Measurements from ENCODE around the gene PCGF2. TPM values are rescaled to one million over a fixed set of nuclear protein-coding genes. Genes with fewer than 3 reads are reported as not detected.
A peak's percentile ranks its signal among the peaks of the same experiment; 100 is the strongest.

Gene PCGF2
- total RNA-seq, 2 donors from 2014 or later: 51.3 to 53.9 TPM

DNA sequence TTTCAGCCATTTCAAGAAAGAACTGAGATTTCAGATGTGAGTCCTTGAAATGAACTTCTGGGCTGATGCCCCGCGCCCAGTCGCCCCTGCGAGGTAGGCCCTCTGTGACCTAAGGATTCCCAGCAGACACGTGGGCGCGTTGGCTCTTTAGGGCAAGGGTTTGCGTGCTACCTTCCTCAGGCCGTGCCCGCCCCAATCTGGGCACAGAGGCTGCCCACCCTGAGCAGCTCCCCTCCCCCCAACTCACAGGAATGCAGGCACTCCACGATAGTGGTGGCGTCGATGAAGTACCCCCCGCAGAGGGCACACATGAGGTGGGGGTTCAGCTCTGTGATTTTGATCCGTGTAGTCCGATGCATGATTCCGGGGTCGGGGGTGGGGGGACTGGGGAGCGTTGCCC, 8.1 kb downstream of the PCGF2 start:
- intact Hi-C loops (cut with DNase I): no loop called here
- DNase-seq (ENCODE audit: low spot score): no peak

- intact Hi-C loops (cut with DNase I): loop anchor here in 1 of 2 donors (5.0 kb wide), 1 partner anchor 62 kb away; no protein-coding TSS in a partner anchor
Observed at GRCh38 chr17:38739305-38739704, 8.8 kb downstream of the PCGF2 start.

GRCh38 chr17:38738686-38739085, 9.4 kb downstream of the PCGF2 start:
- no peak for DNase-seq (ENCODE audit: low spot score)
- intact Hi-C loops (cut with DNase I): loop anchor here in 1 of 2 donors (5.0 kb wide), 1 partner anchor 61 kb away; no protein-coding TSS in a partner anchor

More at GRCh38 chr17:38739305-38739704, 8.8 kb downstream of the PCGF2 start:
- DNase-seq (ENCODE audit: low spot score): no peak

DNA sequence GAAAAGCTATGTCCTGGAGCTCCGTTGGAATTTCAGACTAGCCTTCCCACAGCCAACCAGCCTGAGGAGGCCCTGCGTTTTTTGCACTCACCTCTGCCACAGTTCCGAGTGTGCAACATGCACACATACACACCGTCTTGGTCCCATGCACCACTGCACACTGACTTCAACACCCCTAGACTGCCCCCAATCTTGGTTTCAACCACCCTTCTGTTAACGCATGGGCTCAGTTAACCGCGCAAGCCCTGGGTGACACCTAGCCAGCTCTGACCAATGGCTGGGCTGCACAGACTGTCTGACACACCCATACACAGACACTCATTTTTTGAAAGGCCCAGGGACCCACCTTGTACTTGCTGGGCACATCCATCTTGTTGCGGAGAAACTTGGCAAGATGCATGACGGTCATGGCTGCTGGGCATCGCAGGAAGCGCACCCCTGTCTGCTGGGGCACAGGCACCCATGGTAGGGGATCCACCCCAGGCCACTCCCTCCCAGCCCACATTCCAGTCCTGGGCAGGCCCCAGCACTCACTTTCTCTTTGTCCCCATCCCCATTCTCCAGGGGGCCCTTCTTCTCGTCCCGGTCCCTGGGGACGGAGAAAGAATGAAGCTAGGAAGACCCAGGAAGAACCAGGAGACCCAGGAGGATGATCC, 10.0 kb downstream of the PCGF2 start:
- intact Hi-C loops (cut with DNase I): loop anchor here in 1 of 2 donors (5.0 kb wide), 1 partner anchor 61 kb away; no protein-coding TSS in a partner anchor
- no peak for DNase-seq (ENCODE audit: low spot score)

GRCh38 chr17:38735161-38735997, 12.8 kb downstream of the PCGF2 start:
- peak; percentile 92 for DNase-seq (ENCODE audit: low spot score)
- intact Hi-C loops (cut with DNase I): loop anchor here in 1 of 2 donors (5.0 kb wide), 1 partner anchor 58 kb away; no protein-coding TSS in a partner anchor

DNA sequence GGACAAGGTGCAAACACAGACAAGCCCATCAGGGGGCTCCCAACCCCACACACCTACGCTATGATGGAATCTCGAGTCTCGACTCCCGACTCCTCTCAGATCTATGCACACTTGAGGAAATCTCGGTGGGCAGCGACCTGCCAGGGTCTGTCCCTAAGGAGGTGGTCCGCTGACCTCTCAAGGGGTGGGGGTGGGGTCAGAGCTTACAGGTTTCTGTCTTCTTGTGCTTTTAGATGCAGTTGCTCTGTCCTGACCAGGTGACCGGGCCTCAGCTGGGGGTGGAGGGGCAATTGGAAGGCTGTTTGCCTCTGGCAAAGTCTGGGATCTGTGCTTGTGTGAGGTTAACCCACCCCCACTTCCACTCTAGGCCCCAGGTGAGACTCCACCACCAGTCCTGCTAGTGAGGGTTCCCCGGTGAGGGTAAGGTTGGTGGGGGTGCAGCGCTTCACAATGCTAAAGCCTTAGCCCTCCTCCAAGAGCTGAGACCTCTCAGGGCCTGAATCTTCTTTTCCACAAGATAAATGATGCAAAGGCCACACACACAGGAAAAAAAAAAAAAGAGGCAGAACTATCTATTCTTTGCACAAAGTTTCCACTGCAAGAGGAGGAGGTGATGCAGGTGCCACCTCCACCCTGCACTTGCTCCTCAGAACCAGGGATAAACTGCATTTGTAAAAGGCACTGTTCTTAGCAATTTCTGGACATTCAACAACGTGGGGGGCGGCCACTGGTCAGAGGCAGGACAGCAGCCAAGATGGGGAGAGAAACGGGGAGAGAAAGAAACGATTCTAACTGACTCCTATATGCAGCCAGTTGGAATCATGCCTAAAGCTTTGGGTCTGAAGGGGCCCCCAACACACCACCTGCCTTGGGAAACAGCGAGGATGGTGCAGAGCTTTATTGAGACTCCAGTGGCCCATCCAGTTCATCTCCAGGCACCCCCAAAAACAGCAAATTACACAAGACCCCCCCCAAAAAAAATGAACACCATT, 13.9 kb downstream of the PCGF2 start:
- intact Hi-C loops (cut with DNase I): loop anchor here in 1 of 2 donors (5.0 kb wide), 1 partner anchor 57 kb away; no protein-coding TSS in a partner anchor
- no peak for DNase-seq (ENCODE audit: low spot score)

GRCh38 chr17:38733282-38733981, 14.7 kb downstream of the PCGF2 start:
- no peak for DNase-seq (ENCODE audit: low spot score)
- intact Hi-C loops (cut with DNase I): loop anchor here in 1 of 2 donors (5.0 kb wide), 1 partner anchor 56 kb away; no protein-coding TSS in a partner anchor

DNA sequence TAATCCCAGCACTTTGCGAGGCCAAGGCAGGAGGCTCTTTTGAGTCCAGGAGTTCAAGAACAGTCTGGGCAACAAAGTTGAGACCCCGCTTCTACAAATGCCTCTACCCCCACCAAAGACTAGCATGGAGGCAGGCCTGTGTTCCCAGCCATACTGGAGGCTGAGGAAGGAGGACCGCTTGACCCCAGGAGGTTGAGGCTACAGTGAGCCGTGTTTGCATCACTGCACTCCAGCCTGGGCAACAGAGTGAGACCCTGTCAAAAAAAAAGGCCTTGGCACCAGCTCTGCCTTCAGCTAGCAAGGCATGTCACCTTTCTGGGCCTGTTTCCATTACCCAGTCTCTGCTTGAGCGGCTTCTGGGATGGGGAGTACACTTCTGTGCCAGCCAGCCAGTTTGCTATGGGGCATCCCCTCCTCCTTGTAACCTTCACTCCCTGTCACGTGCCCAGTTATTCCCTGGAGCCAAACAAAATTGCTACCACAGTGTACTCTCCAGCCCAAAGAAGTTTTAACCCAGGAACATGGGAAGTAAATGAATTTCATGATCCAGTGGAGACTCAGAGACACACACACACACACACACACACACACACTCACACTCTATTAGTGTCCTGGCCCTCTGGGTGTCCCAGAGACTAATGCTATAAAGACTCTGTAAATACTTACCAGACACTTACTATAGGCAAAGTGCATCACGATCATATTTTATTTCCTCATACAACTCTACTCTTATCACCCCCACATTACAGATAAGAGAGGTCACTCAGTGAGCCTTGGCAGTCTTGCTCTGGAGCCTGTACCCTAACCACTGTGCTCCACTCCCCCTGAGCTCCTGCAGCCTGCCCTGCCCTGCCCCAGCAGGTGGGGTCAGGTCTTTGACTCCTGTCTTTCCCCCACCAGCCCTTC, 15.5 kb downstream of the PCGF2 start:
- intact Hi-C loops (cut with DNase I): loop anchor here in 1 of 2 donors (5.0 kb wide), 1 partner anchor 55 kb away; no protein-coding TSS in a partner anchor
- no peak for DNase-seq (ENCODE audit: low spot score)

DNA sequence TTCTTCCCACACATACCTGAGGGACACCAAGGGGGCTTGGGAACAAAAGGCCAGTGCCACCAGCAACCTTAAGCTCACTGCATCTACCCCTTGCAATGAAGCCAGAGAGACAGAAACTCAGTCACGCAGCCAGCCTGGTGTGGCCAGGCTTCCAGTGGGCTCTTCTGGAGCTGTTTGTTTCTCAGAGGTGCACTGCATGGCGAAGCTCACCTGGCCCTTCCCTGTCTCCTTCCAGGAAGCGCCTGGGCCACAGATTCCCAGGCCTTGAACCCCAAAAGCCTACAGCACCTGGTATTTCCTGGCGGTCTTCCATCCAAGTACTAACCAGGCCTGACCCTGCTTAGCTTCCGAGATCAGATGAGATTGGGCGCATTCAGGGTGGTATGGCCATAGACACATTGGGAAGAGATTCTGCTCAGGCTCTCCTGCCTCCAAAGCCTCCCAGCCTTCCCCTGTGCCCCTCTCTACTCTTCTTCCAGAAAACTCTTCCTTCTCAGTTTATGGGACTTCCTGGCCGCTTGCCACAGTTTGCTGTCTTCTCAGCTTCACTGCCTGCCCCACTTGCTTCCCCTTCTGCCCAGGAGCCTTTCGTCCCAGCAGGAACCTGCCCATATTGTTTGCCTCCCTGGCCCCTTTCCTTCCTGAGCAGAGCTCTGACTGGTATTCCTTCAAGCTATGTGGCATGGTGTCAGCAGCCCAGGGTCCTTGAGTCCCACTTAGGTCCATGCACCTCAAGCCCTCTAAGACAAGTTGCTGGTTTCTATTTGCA, 16.4 kb downstream of the PCGF2 start:
- intact Hi-C loops (cut with DNase I): loop anchor here in 1 of 2 donors (5.0 kb wide), 1 partner anchor 54 kb away; no protein-coding TSS in a partner anchor
- DNase-seq (ENCODE audit: low spot score): no peak

GRCh38 chr17:38730526-38731379, 17.4 kb downstream of the PCGF2 start:
- intact Hi-C loops (cut with DNase I): loop anchor here in 1 of 2 donors (5.0 kb wide), 1 partner anchor 53 kb away; no protein-coding TSS in a partner anchor
- peak; percentile 90 for DNase-seq (ENCODE audit: low spot score)

GRCh38 chr17:38729886-38730525, 18.1 kb downstream of the PCGF2 start, which contains the start of gene CISD3:
CISD3 (plus strand) TSS chr17:38730341; CDS start chr17:38730359, 18 bp downstream.
- DNase-seq (ENCODE audit: low spot score): peak; percentile 95
- intact Hi-C loops (cut with DNase I): loop anchor here in 1 of 2 donors (5.0 kb wide), 1 partner anchor 53 kb away; no protein-coding TSS in a partner anchor

- intact Hi-C loops (cut with DNase I): no loop called here
Observed at GRCh38 chr17:38729368-38729885, 18.7 kb downstream of the PCGF2 start.

GRCh38 chr17:38728290-38728831, 19.8 kb downstream of the PCGF2 start:
- intact Hi-C loops (cut with DNase I): no loop called here
- no peak for DNase-seq (ENCODE audit: low spot score)

More at GRCh38 chr17:38729368-38729885, 18.7 kb downstream of the PCGF2 start:
- DNase-seq (ENCODE audit: low spot score): no peak

DNA sequence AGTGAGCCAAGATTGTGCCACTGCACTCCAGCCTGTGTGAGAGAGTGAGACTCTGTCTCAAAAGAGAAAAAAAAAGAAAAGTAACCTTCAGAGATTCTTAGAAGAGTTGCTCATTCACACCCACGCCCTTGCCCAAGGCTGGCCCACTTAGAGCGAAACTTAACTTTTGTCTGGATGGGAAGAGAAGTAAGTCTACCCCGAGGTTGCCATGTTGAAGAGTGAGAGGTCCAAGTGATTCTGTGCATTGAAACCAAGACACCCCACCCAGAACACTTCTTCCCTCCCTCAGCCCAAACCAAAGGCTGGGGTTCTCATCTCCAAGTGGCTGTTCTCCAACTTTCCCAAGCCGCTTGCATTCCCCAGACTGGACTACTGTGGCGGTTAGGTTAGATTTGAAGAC, 20.4 kb downstream of the PCGF2 start:
- no peak for DNase-seq (ENCODE audit: low spot score)
- intact Hi-C loops (cut with DNase I): no loop called here
